Measurements from ENCODE around the gene METTL9. TPM values are rescaled to one million over a fixed set of nuclear protein-coding genes. Genes with fewer than 3 reads are reported as not detected.
"Not testable (repeated sequence)": the region's sequence is repeated elsewhere in the genome, so short reads cannot be mapped to it uniquely, and the experiment has no call there.

METTL9 gene
- total RNA-seq, 5 donors from 2014 or later (not counting 1 experiment from before 2014, with no cell fraction given), result 69.3 to 93.3 (median 75.5) TPM

- Histone ChIP-seq H3K4me3 (ENCODE audit: control insufficient read depth in 1 of 2, extremely low read depth in 1 of 2, low read length in 1 of 2) (no peak overlapping the region), H3K27ac (ENCODE audit: low read length) (peak overlapping the region; percentile 14), H3K9me3 (no peaks in the 10 kb centered on the region), H3K27me3 (replicated peaks in 1 of 2; ENCODE audit: control insufficient read depth in 2 of 2, extremely low read depth in 1 of 2, insufficient read depth in 2 of 2, low read length in 1 of 2) (no peaks in the 10 kb centered on the region), H3K36me3 (ENCODE audit: control insufficient read depth in 2 of 2, extremely low read depth in 1 of 2, insufficient read depth in 1 of 2, low read length in 1 of 2) (peaks cover 5 to 24% of the 10 kb centered on the region in 2 donors), H3K4me1 (ENCODE audit: control insufficient read depth in 1 of 2, extremely low read depth in 1 of 2, insufficient read depth in 2 of 2, low read length in 2 of 2) (peaks cover 15 to 18% of the 10 kb centered on the region in 2 experiments)
- ATAC-seq (replicated peaks in 1 of 4) (peak; percentile 61 to 89 (median 66)), DNase-seq (peak in 1 of 35 experiments; percentile 37)
- Mint-ChIP-seq H3K4me1 (peaks cover 30 to 48% (median 46%) of the 10 kb centered on the region in 3 donors), H3K27me3 (no peaks in the 10 kb centered on the region), H3K36me3 (peaks cover 52% of the 10 kb centered on the region), H3K9me3 (no peaks in the 10 kb centered on the region), H3K4me3 (peak overlapping the region; percentile 2 to 55 (median 28)), H3K27ac (peak overlapping the region; percentile 81 to 85)
- WGBS (ENCODE audit: insufficient coverage), result 48% methylated on average over 3 of the region's 6 CpGs
- ChIA-PET CTCF (no interaction called here), POLR2A (no interaction called here)
Observed at GRCh38 chr16:21626659-21627277, 27.4 kb downstream of the METTL9 start.

- H3K9me3 ChIP-seq, result no peaks in the 10 kb centered on the region
- Mint-ChIP-seq H3K27me3 (no peaks in the 10 kb centered on the region), H3K9me3 (no peaks in the 10 kb centered on the region), H3K4me3 (no peak overlapping the region), H3K4me1 (peaks cover 22 to 37% (median 36%) of the 10 kb centered on the region in 3 donors), H3K36me3 (peaks cover 54% of the 10 kb centered on the region), H3K27ac (peak overlapping the region; percentile 34 to 65)
- no peak for DNase-seq
- no peak for ATAC-seq (replicated peaks in 1 of 4)
- H3K4me3 ChIP-seq (ENCODE audit: control insufficient read depth in 1 of 2, extremely low read depth in 1 of 2, low read length in 1 of 2), result no peak overlapping the region
- peaks cover 5 to 24% of the 10 kb centered on the region in 2 donors for H3K36me3 ChIP-seq (ENCODE audit: control insufficient read depth in 2 of 2, extremely low read depth in 1 of 2, insufficient read depth in 1 of 2, low read length in 1 of 2)
- H3K27ac ChIP-seq (ENCODE audit: low read length), result no peak overlapping the region
- no peaks in the 10 kb centered on the region for H3K27me3 ChIP-seq (replicated peaks in 1 of 2; ENCODE audit: control insufficient read depth in 2 of 2, extremely low read depth in 1 of 2, insufficient read depth in 2 of 2, low read length in 1 of 2)
- CTCF ChIA-PET, result interaction anchor here in 1 of 2 donors (1.5 kb wide), 1 partner anchor 13 kb away, joined by 9 read pairs; no protein-coding TSS in a partner anchor
- 100% methylated on average over 1 of the region's 5 CpGs for WGBS (ENCODE audit: insufficient coverage)
- POLR2A ChIA-PET, result interaction anchor here in 1 of 2 donors (0.6 kb wide), 1 partner anchor 23 kb away, joined by 16 read pairs; no protein-coding TSS in a partner anchor
- peaks cover 11 to 18% of the 10 kb centered on the region in 2 experiments for H3K4me1 ChIP-seq (ENCODE audit: control insufficient read depth in 1 of 2, extremely low read depth in 1 of 2, insufficient read depth in 2 of 2, low read length in 2 of 2)
Observed at GRCh38 chr16:21628121-21628726, 28.8 kb downstream of the METTL9 start.

GRCh38 chr16:21628772-21629171 is 29.4 kb downstream of the METTL9 start:
- H3K4me1 ChIP-seq (ENCODE audit: control insufficient read depth in 1 of 2, extremely low read depth in 1 of 2, insufficient read depth in 2 of 2, low read length in 2 of 2), result peaks cover 11 to 18% of the 10 kb centered on the region in 2 experiments
- no peak for DNase-seq
- 100% methylated on average over 2 of the region's 5 CpGs for WGBS (ENCODE audit: insufficient coverage)
- H3K36me3 ChIP-seq (ENCODE audit: control insufficient read depth in 2 of 2, extremely low read depth in 1 of 2, insufficient read depth in 1 of 2, low read length in 1 of 2), result peaks cover 5 to 28% of the 10 kb centered on the region in 2 donors
- no peak overlapping the region for H3K27ac ChIP-seq (ENCODE audit: low read length)
- peaks cover 20 to 32% (median 32%) of the 10 kb centered on the region in 3 donors for H3K4me1 Mint-ChIP-seq
- H3K27ac Mint-ChIP-seq, result peak overlapping the region in 1 of 2 donors; percentile 23
- H3K4me3 ChIP-seq (ENCODE audit: control insufficient read depth in 1 of 2, extremely low read depth in 1 of 2, low read length in 1 of 2), result no peak overlapping the region
- no peaks in the 10 kb centered on the region for H3K9me3 Mint-ChIP-seq
- H3K27me3 Mint-ChIP-seq, result no peaks in the 10 kb centered on the region
- ChIA-PET CTCF (interaction anchor here in 1 of 2 donors (1.5 kb wide), 1 partner anchor 12 kb away, joined by 9 read pairs; no protein-coding TSS in a partner anchor), POLR2A (no interaction called here)
- H3K27me3 ChIP-seq (replicated peaks in 1 of 2; ENCODE audit: control insufficient read depth in 2 of 2, extremely low read depth in 1 of 2, insufficient read depth in 2 of 2, low read length in 1 of 2), result no peaks in the 10 kb centered on the region
- no peak overlapping the region for H3K4me3 Mint-ChIP-seq
- no peak for ATAC-seq (replicated peaks in 1 of 4)
- H3K36me3 Mint-ChIP-seq, result peaks cover 50% of the 10 kb centered on the region
- no peaks in the 10 kb centered on the region for H3K9me3 ChIP-seq

GRCh38 chr16:21629616-21630539 is 30.5 kb downstream of the METTL9 start:
- H3K36me3 Mint-ChIP-seq, result peaks cover 46% of the 10 kb centered on the region
- CTCF ChIA-PET, result interaction anchor here (0.6 to 1.5 kb wide), 3 partner anchors 9 to 11 kb away, joined by 3 to 9 read pairs (median 5); no protein-coding TSS in a partner anchor
- H3K27me3 ChIP-seq (replicated peaks in 1 of 2; ENCODE audit: control insufficient read depth in 2 of 2, extremely low read depth in 1 of 2, insufficient read depth in 2 of 2, low read length in 1 of 2); H3K4me3 Mint-ChIP-seq; H3K4me3 ChIP-seq (ENCODE audit: control insufficient read depth in 1 of 2, extremely low read depth in 1 of 2, low read length in 1 of 2); ATAC-seq (replicated peaks in 1 of 4); H3K27me3 Mint-ChIP-seq; H3K9me3 Mint-ChIP-seq; DNase-seq; POLR2A ChIA-PET; H3K27ac ChIP-seq (ENCODE audit: low read length); H3K9me3 ChIP-seq: not testable (repeated sequence)
- Histone ChIP-seq H3K4me1 (ENCODE audit: control insufficient read depth in 1 of 2, extremely low read depth in 1 of 2, insufficient read depth in 2 of 2, low read length in 2 of 2) (peaks cover 11 to 18% of the 10 kb centered on the region in 2 experiments), H3K36me3 (ENCODE audit: control insufficient read depth in 2 of 2, extremely low read depth in 1 of 2, insufficient read depth in 1 of 2, low read length in 1 of 2) (peaks cover 5 to 29% of the 10 kb centered on the region in 2 donors)
- over 99% methylated on average over 18 of the region's 37 CpGs for WGBS (ENCODE audit: insufficient coverage)
- H3K27ac Mint-ChIP-seq, result peak overlapping the region in 1 of 2 donors; percentile 39
- H3K4me1 Mint-ChIP-seq, result peaks cover 13 to 27% (median 24%) of the 10 kb centered on the region in 3 donors

GRCh38 chr16:21630866-21631265 is 31.5 kb downstream of the METTL9 start:
- H3K4me3 ChIP-seq (ENCODE audit: control insufficient read depth in 1 of 2, extremely low read depth in 1 of 2, low read length in 1 of 2); ATAC-seq (replicated peaks in 1 of 4); POLR2A ChIA-PET; H3K9me3 ChIP-seq; H3K27ac ChIP-seq (ENCODE audit: low read length); DNase-seq; H3K27me3 Mint-ChIP-seq; H3K4me3 Mint-ChIP-seq; CTCF ChIA-PET; H3K9me3 Mint-ChIP-seq; H3K27ac Mint-ChIP-seq; H3K27me3 ChIP-seq (replicated peaks in 1 of 2; ENCODE audit: control insufficient read depth in 2 of 2, extremely low read depth in 1 of 2, insufficient read depth in 2 of 2, low read length in 1 of 2): not testable (repeated sequence)
- no CpG with 5 or more reads among the region's 6 CpGs for WGBS (ENCODE audit: insufficient coverage)
- peaks cover 13 to 18% (median 14%) of the 10 kb centered on the region in 3 donors for H3K4me1 Mint-ChIP-seq
- Histone ChIP-seq H3K4me1 (ENCODE audit: control insufficient read depth in 1 of 2, extremely low read depth in 1 of 2, insufficient read depth in 2 of 2, low read length in 2 of 2) (peaks cover 9 to 11% of the 10 kb centered on the region in 2 experiments), H3K36me3 (ENCODE audit: control insufficient read depth in 2 of 2, extremely low read depth in 1 of 2, insufficient read depth in 1 of 2, low read length in 1 of 2) (peaks cover 5 to 23% of the 10 kb centered on the region in 2 donors)
- H3K36me3 Mint-ChIP-seq, result peaks cover 47% of the 10 kb centered on the region

GRCh38 chr16:21631376-21631775 is 32.0 kb downstream of the METTL9 start:
- no CpG with 5 or more reads among the region's 8 CpGs for WGBS (ENCODE audit: insufficient coverage)
- CTCF ChIA-PET, result not testable (repeated sequence)

More at GRCh38 chr16:21631376-21631775, 32.0 kb downstream of the METTL9 start:
- Mint-ChIP-seq H3K27ac (peak overlapping the region in 1 of 2 donors; percentile 45), H3K36me3 (peaks cover 48% of the 10 kb centered on the region), H3K4me1 (peaks cover 10 to 13% (median 11%) of the 10 kb centered on the region in 3 donors)
- H3K4me3 ChIP-seq (ENCODE audit: control insufficient read depth in 1 of 2, extremely low read depth in 1 of 2, low read length in 1 of 2); POLR2A ChIA-PET; ATAC-seq (replicated peaks in 1 of 4); H3K9me3 Mint-ChIP-seq; H3K4me1 ChIP-seq (ENCODE audit: control insufficient read depth in 1 of 2, extremely low read depth in 1 of 2, insufficient read depth in 2 of 2, low read length in 2 of 2); H3K27me3 Mint-ChIP-seq; H3K27ac ChIP-seq (ENCODE audit: low read length); H3K9me3 ChIP-seq; H3K27me3 ChIP-seq (replicated peaks in 1 of 2; ENCODE audit: control insufficient read depth in 2 of 2, extremely low read depth in 1 of 2, insufficient read depth in 2 of 2, low read length in 1 of 2); H3K4me3 Mint-ChIP-seq; DNase-seq: not testable (repeated sequence)
- H3K36me3 ChIP-seq (ENCODE audit: control insufficient read depth in 2 of 2, extremely low read depth in 1 of 2, insufficient read depth in 1 of 2, low read length in 1 of 2), result peaks cover 5 to 23% of the 10 kb centered on the region in 2 donors
